NT2/D1 (cell line): Measurements from ENCODE around the gene ALG10B.

Experiments used
- SUZ12 ChIP-seq: IDR thresholded peaks from 2 replicates; pipeline ENCODE4 v1.6.1; 2011; ENCODE audit not compliant: insufficient read length, insufficient read depth; ENCODE audit errors: extremely low read depth
- YY1 ChIP-seq: IDR thresholded peaks from 2 replicates; pipeline ENCODE4 v1.6.1; 2011; ENCODE audit not compliant: insufficient read length, insufficient read depth
- ZNF274 ChIP-seq: IDR thresholded peaks from 2 replicates; pipeline ENCODE4 v1.6.1; 2011; ENCODE audit warnings: mild to moderate bottlenecking, low read depth, low read length

DNA sequence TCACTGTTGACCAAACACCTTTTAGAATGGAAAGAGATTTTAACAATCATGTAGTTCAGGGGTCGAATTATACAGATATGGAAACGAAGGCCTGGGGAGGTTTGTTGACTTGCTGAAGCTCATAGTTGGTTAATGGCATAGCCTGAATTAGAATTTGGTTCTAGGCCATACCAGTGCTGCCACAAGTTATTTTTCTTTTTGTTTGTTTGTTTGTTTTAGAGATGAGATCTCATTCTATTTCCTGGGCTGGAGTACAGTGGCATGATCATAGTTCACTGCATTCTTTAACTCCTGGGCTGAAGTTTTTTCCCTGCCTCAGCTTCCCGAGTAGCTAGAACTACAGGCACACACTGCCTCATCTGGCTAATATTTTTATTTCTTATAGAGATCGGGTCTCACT lies 25.4 kb upstream of the ALG10B start:
- no peak for TF ChIP-seq YY1
- no peak for TF ChIP-seq SUZ12
- no peak for TF ChIP-seq ZNF274
